Kidney glomerular epithelial cell (primary cell): ENCODE results near the gene IRAG1.
"Not testable (repeated sequence)": the region's sequence is repeated elsewhere in the genome, so short reads cannot be mapped to it uniquely, and the experiment has no call there.

Source experiments
- DNase-seq: peaks from one replicate; lab custom pipeline; 2025; lab: John Stamatoyannopoulos, UW

Gene IRAG1

GRCh38 chr11:10699072-10699471 lies 5.5 kb upstream of the IRAG1 start:
- no peak for DNase-seq

- no peak for DNase-seq
Observed at GRCh38 chr11:10697323-10697620, 3.7 kb upstream of the IRAG1 start.

GRCh38 chr11:10696468-10697322 lies 3.1 kb upstream of the IRAG1 start:
- no peak for DNase-seq

GRCh38 chr11:10695833-10696232 lies 2.3 kb upstream of the IRAG1 start:
- DNase-seq = no peak

GRCh38 chr11:10694486-10695239 lies 1.1 kb upstream of the IRAG1 start:
- no peak for DNase-seq

GRCh38 chr11:10692531-10693115 lies 932 bp downstream of the IRAG1 start:
- DNase-seq = no peak

- no peak for DNase-seq
Observed at GRCh38 chr11:10688401-10688800, 5.2 kb downstream of the IRAG1 start.

GRCh38 chr11:10686311-10686710 lies 7.2 kb downstream of the IRAG1 start:
- DNase-seq = no peak

GRCh38 chr11:10683429-10683828 lies 10.1 kb downstream of the IRAG1 start:
- DNase-seq = no peak

- DNase-seq = no peak
Observed at GRCh38 chr11:10680956-10681487, 12.5 kb downstream of the IRAG1 start.

GRCh38 chr11:10680279-10680678 lies 13.3 kb downstream of the IRAG1 start:
- DNase-seq = not testable (repeated sequence)

GRCh38 chr11:10679644-10680043 lies 13.9 kb downstream of the IRAG1 start:
- DNase-seq = no peak

- DNase-seq = no peak
Observed at GRCh38 chr11:10678101-10678500, 15.5 kb downstream of the IRAG1 start.

- DNase-seq = no peak
Observed at GRCh38 chr11:10676919-10677318, 16.6 kb downstream of the IRAG1 start.

GRCh38 chr11:10674911-10675440 lies 18.6 kb downstream of the IRAG1 start:
- DNase-seq = no peak

- no peak for DNase-seq
Observed at GRCh38 chr11:10674440-10674855, 19.1 kb downstream of the IRAG1 start.

- DNase-seq = no peak
Observed at GRCh38 chr11:10673501-10674062, 20.0 kb downstream of the IRAG1 start.

GRCh38 chr11:10670099-10670498 lies 23.5 kb downstream of the IRAG1 start:
- DNase-seq = no peak

- DNase-seq = no peak
Observed at GRCh38 chr11:10669258-10670033, 24.1 kb downstream of the IRAG1 start.

- DNase-seq = peak; percentile 36
Observed at GRCh38 chr11:10667521-10667885, 26.1 kb downstream of the IRAG1 start.
